OCI-LY3 (cell line): ENCODE data around the gene HNRNPLL.

Experiments used
- H2AFZ ChIP-seq: fragments of 200-600, 300-600 bp; shearing (Covaris generic); 2 replicates; pipeline ENCODE4 v1.6.0; 2014; ENCODE audit warnings: antibody characterized with exemption, low read depth, low read length
- H3K27ac ChIP-seq: fragments of 200-600, 300-600 bp; sonication (generic); 2 replicates; pipeline ENCODE4 v1.5.1; 2014; ENCODE audit warnings: mild to moderate bottlenecking, low read length, moderate library complexity, mixed read lengths
- H3K27me3 ChIP-seq: fragments of 200-600, 300-600 bp; sonication (generic); 2 replicates; pipeline ENCODE4 v1.6.1; 2014; ENCODE audit warnings: low read depth, low read length, mixed read lengths
- H3K36me3 ChIP-seq: fragments of 200-600, 300-600 bp; sonication (generic); replicated peaks from 2 replicates; pipeline ENCODE3; 2014; ENCODE audit warnings: low read depth, low read length, mixed read lengths
- H3K4me1 ChIP-seq: fragments of 300-600, 200-600 bp; sonication (generic); 2 replicates; pipeline ENCODE4 v1.6.1; 2014; ENCODE audit warnings: low read length, mixed read lengths
- H3K4me2 ChIP-seq: fragments of 200-600, 300-600 bp; sonication (generic); 2 replicates; pipeline ENCODE4 v1.6.1; 2014; ENCODE audit warnings: low read length, mixed read lengths
- H3K4me3 ChIP-seq: fragments of 300-600, 200-600 bp; sonication (generic); 2 replicates; pipeline ENCODE4 v1.5.1; 2014; ENCODE audit warnings: antibody characterized with exemption, mild to moderate bottlenecking, low read length, moderate library complexity
- H3K79me2 ChIP-seq: fragments of 300-600, 200-600 bp; shearing (Covaris generic); 2 replicates; pipeline ENCODE4 v1.6.1; 2014; ENCODE audit warnings: mild to moderate bottlenecking, low read length, mixed read lengths
- H3K9ac ChIP-seq: fragments of 300-600, 200-600 bp; shearing (Covaris generic); 2 replicates; pipeline ENCODE4 v1.6.0; 2014; ENCODE audit warnings: mild to moderate bottlenecking, low read length, moderate library complexity
- H3K9me3 ChIP-seq: fragments of 200-600, 300-600 bp; shearing (Covaris generic); 2 replicates; pipeline ENCODE4 v1.6.1; 2014; ENCODE audit warnings: low read length, mixed read lengths; ENCODE audit not compliant: insufficient read depth
- H4K20me1 ChIP-seq: fragments of 200-600, 300-600 bp; sonication (generic); 2 replicates; pipeline ENCODE4 v1.6.1; 2016; ENCODE audit warnings: low read length, mixed read lengths; ENCODE audit not compliant: insufficient read depth
- CTCF ChIP-seq: fragments of 200-600, 300-600 bp; sonication (generic); IDR thresholded peaks from 2 replicates; pipeline ENCODE4 v1.5.1; 2014; ENCODE audit warnings: antibody characterized with exemption, low read length, low read depth
- EZH2phosphoT487 ChIP-seq: fragments of 200-600 bp; shearing (Covaris generic); IDR thresholded peaks from 2 replicates; pipeline ENCODE4 v1.6.1; 2018; ENCODE audit warnings: antibody characterized with exemption, mixed run types, low read depth

HNRNPLL gene

GRCh38 chr2:38626326-38627035 is 23.8 kb upstream of the HNRNPLL start:
- H4K20me1 ChIP-seq: no peaks in the 10 kb centered on the region
- H3K9ac ChIP-seq: no peak overlapping the region
- H3K79me2 ChIP-seq: no peaks in the 10 kb centered on the region
- no peaks in the 10 kb centered on the region for H3K36me3 ChIP-seq
- no peak for TF ChIP-seq CTCF
- TF ChIP-seq EZH2phosphoT487: no peak
- peaks cover 16% of the 10 kb centered on the region for H3K4me1 ChIP-seq
- H3K4me3 ChIP-seq: no peak overlapping the region
- no peak overlapping the region for H3K4me2 ChIP-seq
- no peak overlapping the region for H3K27ac ChIP-seq
- peaks cover 47% of the 10 kb centered on the region for H3K27me3 ChIP-seq
- H2AFZ ChIP-seq: no peak overlapping the region
- no peaks in the 10 kb centered on the region for H3K9me3 ChIP-seq

GRCh38 chr2:38622210-38622609 is 19.5 kb upstream of the HNRNPLL start:
- no peaks in the 10 kb centered on the region for H3K9me3 ChIP-seq
- no peak for TF ChIP-seq EZH2phosphoT487
- TF ChIP-seq CTCF: no peak
- peak overlapping the region; percentile 16; the same call in 1 of the 2 replicates for H3K4me2 ChIP-seq
- no peaks in the 10 kb centered on the region for H3K36me3 ChIP-seq
- H3K27me3 ChIP-seq: peaks cover 47% of the 10 kb centered on the region
- no peak overlapping the region for H3K4me3 ChIP-seq
- H3K9ac ChIP-seq: no peak overlapping the region
- no peak overlapping the region for H2AFZ ChIP-seq
- H3K27ac ChIP-seq: no peak overlapping the region
- peaks cover 38% of the 10 kb centered on the region for H3K4me1 ChIP-seq
- H4K20me1 ChIP-seq: no peaks in the 10 kb centered on the region
- no peaks in the 10 kb centered on the region for H3K79me2 ChIP-seq

- peaks cover 42% of the 10 kb centered on the region for H3K4me1 ChIP-seq
- H3K36me3 ChIP-seq: no peaks in the 10 kb centered on the region
- TF ChIP-seq CTCF: no peak
- TF ChIP-seq EZH2phosphoT487: no peak
- H3K79me2 ChIP-seq: no peaks in the 10 kb centered on the region
- H4K20me1 ChIP-seq: no peaks in the 10 kb centered on the region
- peaks cover 47% of the 10 kb centered on the region for H3K27me3 ChIP-seq
- H3K4me3 ChIP-seq: no peak overlapping the region
- H3K4me2 ChIP-seq: no peak overlapping the region
- H3K9ac ChIP-seq: no peak overlapping the region
- no peaks in the 10 kb centered on the region for H3K9me3 ChIP-seq
- H3K27ac ChIP-seq: no peak overlapping the region
- H2AFZ ChIP-seq: no peak overlapping the region
Measured at GRCh38 chr2:38621018-38621417, 18.3 kb upstream of the HNRNPLL start.

- TF ChIP-seq EZH2phosphoT487 (no peak), CTCF (no peak)
- Histone ChIP-seq H3K36me3 (no peaks in the 10 kb centered on the region), H3K9ac (peak overlapping the region; percentile 6; the same call in 1 of the 2 replicates), H3K9me3 (no peaks in the 10 kb centered on the region), H4K20me1 (no peaks in the 10 kb centered on the region), H3K27ac (no peak overlapping the region), H3K79me2 (no peaks in the 10 kb centered on the region), H2AFZ (no peak overlapping the region), H3K4me2 (peak overlapping the region; percentile 63), H3K4me3 (peak overlapping the region; percentile 15; the same call in 1 of the 2 replicates), H3K27me3 (peaks cover 48% of the 10 kb centered on the region), H3K4me1 (peaks cover 48% of the 10 kb centered on the region)
Measured at GRCh38 chr2:38620282-38620977, 17.7 kb upstream of the HNRNPLL start.
